NCI-H1417 (cell line): ENCODE measurements around the gene VMO1.

Experiments
- DNase-seq, 3 experiments: peaks; one replicate each; lab custom pipeline; 2025; lab: John Stamatoyannopoulos, UW

The VMO1 gene

GRCh38 chr17:4764595-4764994, 21.6 kb downstream of the VMO1 start:
- DNase-seq = no peak

- no peak for DNase-seq
Observed at GRCh38 chr17:4759776-4760236, 26.4 kb downstream of the VMO1 start.

GRCh38 chr17:4753392-4753791, 32.8 kb downstream of the VMO1 start:
- DNase-seq = no peak

- no peak for DNase-seq
Observed at GRCh38 chr17:4751932-4752331, 34.2 kb downstream of the VMO1 start.

- DNase-seq = no peak
Observed at GRCh38 chr17:4750606-4751005, 35.6 kb downstream of the VMO1 start.

GRCh38 chr17:4748686-4749085, 37.5 kb downstream of the VMO1 start:
- no peak for DNase-seq

- DNase-seq = no peak
Observed at GRCh38 chr17:4747847-4748246, 38.3 kb downstream of the VMO1 start.

- DNase-seq = peak in 2 of 3 experiments; percentile 7 to 32
Observed at GRCh38 chr17:4744999-4745969, 40.9 kb downstream of the VMO1 start.

- DNase-seq = no peak
Observed at GRCh38 chr17:4743898-4744297, 42.3 kb downstream of the VMO1 start.

- DNase-seq = no peak
Observed at GRCh38 chr17:4743216-4743615, 42.9 kb downstream of the VMO1 start.

- DNase-seq = no peak
Observed at GRCh38 chr17:4742629-4743028, 43.5 kb downstream of the VMO1 start.

- no peak for DNase-seq
Observed at GRCh38 chr17:4742133-4742532, 44.0 kb downstream of the VMO1 start.

GRCh38 chr17:4741544-4741943, 44.6 kb downstream of the VMO1 start:
- DNase-seq = no peak

- no peak for DNase-seq
Observed at GRCh38 chr17:4740584-4740983, 45.6 kb downstream of the VMO1 start.

GRCh38 chr17:4740025-4740351, 46.2 kb downstream of the VMO1 start:
- no peak for DNase-seq

GRCh38 chr17:4739122-4740024, 46.8 kb downstream of the VMO1 start, which contains the start of the genes CXCL16 and ZMYND15:
Gene CXCL16, minus strand, starts transcription at chr17:4739928. Its CDS starts 589 bp downstream, at chr17:4739339.
Gene ZMYND15, plus strand, starts transcription at chr17:4739833. Its CDS starts 716 bp downstream, at chr17:4740549.
- peak; percentile 4 to 48 (median 43) for DNase-seq

- no peak for DNase-seq
Observed at GRCh38 chr17:4738136-4739121, 47.7 kb downstream of the VMO1 start.

- no peak for DNase-seq
Observed at GRCh38 chr17:4735876-4736651, 50.1 kb downstream of the VMO1 start.
